ENCODE data around the gene NSA2.
"Not testable (repeated sequence)": the region's sequence is repeated elsewhere in the genome, so short reads cannot be mapped to it uniquely, and the experiment has no call there.

The NSA2 gene

DNA sequence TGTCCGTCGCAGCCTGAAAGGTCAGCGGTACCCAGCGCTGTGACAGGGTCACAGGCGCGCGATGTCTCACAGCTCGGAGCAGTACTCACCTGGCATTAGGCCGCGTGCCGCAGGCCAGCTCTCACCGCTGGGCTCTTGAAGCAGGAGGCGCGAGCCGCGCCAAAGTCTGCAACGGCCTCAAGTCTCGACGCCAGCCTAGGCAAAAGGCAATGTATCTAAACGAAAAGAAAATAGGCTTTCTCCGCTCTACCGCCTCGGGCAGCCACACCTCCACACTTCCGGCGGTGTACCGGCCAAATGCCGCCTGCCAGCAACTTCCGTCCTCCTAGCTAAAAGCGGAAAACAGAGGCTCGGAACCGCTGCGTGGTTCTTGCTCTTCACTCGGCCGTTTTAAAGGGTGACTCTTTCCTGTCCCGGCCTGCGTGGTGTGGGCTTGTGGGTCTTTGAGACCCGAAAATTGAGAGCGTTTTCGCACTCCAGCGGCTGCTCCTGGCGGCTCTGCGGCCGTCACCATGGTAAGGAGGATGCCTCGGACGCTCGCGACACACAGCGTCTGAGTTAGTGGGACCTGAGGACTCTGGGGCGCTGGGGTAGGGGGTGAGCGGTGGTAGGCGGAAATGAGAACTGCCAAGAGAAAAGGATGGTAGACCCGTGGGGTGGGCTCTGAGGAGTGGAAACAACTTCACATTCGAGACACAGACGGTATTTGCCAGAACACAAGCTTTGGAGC is at the start of gene NSA2, which contains the start of gene GFM2:
Gene NSA2, plus strand, starts transcription at position 401 of the 730 bp plus-strand sequence. Its CDS starts 112 bp downstream, at position 513.
Gene GFM2, minus strand, starts transcription at position 269 of the 730 bp plus-strand sequence. CDS start 3,375 bp downstream, outside the sequence.
- FAIRE-seq (peak; percentile 90), DNase-seq (ENCODE audit: extremely low spot score, insufficient read length, low read depth) (peak; percentile 72)

DNA sequence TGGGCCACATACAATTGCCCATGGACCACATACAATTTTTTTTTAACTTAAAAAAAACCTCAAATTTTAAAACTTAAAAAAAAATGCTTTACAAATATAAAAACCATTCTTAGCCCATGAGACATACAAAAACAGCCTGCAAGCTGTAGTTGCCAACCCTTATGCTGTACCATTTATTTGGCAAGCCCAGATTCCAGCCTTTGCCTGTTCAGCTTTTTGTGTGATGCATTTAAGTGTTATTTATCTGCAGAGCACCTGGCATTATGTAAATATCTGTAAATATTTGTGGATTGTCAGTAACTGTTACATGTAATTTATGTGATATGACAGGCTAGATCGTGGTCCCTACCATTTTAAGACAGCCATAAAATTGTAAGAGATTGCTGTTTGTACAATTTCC is 49.5 kb upstream of the NSA2 start:
- FAIRE-seq (no peak), DNase-seq (ENCODE audit: extremely low spot score, insufficient read length, low read depth) (no peak)

- FAIRE-seq (no peak), DNase-seq (ENCODE audit: extremely low spot score, insufficient read length, low read depth) (no peak)
Measured at GRCh38 chr5:74722271-74722670, 44.8 kb upstream of the NSA2 start.

- no peak for FAIRE-seq
- no peak for DNase-seq (ENCODE audit: extremely low spot score, insufficient read length, low read depth)
Measured at GRCh38 chr5:74725331-74725730, 41.7 kb upstream of the NSA2 start.

DNA sequence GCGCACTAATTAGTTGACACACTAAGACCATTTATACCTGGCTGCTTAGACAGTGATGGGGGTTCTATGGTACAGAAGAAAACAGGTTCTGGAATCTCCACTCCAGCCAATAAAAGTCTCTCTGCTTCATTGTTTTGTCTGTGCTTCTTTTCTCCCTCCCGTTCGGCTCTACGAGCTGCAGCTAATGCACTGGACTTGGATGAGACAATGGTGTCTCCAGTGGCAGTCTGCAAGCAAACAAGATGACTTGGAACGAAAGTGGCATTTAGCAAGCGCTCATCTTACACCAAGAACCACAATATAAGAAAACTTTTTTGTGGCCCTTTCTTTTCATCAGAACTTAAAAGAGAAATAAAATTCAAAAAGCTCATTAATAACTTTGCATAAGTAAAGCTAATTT is 30.3 kb upstream of the NSA2 start:
- FAIRE-seq = no peak
- no peak for DNase-seq (ENCODE audit: extremely low spot score, insufficient read length, low read depth)

GRCh38 chr5:74738406-74738805 is 28.6 kb upstream of the NSA2 start:
- no peak for DNase-seq (ENCODE audit: extremely low spot score, insufficient read length, low read depth)
- no peak for FAIRE-seq

DNA sequence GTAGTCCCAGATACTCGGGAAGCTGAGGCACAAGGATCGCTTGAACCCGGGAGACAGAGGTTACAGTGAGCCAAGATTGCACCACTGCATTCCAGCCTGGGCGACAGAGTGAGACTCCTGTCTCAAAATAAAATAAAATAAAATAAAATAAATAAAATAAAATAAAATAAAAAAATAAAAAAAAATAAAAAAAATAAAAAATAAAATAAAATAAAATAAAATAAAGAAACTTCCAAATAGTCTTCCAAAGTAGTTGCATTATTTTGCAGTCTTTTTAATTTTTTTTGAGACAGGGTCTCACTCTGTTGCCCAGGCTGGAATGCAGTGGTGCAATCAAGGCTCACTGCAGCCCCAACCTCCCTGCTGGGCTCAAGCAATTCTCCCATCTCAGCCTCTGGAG is 18.3 kb upstream of the NSA2 start:
- DNase-seq (ENCODE audit: extremely low spot score, insufficient read length, low read depth); FAIRE-seq: not testable (repeated sequence)

DNA sequence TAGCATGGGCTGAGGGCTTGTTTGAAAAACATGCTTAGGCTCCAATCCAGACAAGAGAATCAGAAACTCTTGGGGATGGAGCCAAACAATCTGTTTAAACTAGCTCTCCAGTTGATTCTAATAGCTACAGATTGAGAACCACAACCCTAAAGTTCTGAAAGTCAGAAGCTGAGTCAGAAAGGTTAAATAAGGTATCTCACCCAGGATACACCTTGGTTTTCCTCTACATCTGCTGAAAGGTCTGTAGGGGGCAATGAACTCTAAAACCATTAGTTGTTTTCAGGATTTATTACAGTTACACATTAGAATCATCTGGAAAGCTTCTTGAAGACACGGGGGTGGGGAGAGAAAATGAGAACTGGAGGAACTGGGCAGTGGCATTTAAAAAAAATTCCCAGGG is 5.8 kb upstream of the NSA2 start:
- FAIRE-seq = no peak
- no peak for DNase-seq (ENCODE audit: extremely low spot score, insufficient read length, low read depth)

- FAIRE-seq = no peak
- no peak for DNase-seq (ENCODE audit: extremely low spot score, insufficient read length, low read depth)
Measured at GRCh38 chr5:74762599-74762998, 4.5 kb upstream of the NSA2 start.

GRCh38 chr5:74763504-74763903 is 3.5 kb upstream of the NSA2 start:
- no peak for DNase-seq (ENCODE audit: extremely low spot score, insufficient read length, low read depth)
- no peak for FAIRE-seq

DNA sequence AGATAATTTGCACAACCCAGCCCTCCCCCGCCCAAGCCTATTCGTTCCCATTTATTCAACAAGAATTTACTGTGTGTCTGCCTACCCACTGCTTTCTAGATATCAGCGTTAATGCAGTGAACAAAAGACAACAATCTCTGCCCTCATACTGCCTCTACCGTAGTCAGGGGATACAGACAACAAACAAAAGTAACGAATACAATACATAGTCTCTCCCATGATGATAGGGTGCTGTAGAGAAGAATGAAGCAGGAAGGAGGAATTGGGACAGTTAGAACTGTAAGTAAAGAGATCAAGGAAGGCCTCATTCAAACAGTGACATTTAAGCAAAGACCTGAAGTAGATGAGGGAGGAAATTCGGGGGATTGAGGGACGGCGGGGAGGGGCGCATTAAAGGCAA is 1.8 kb upstream of the NSA2 start:
- no peak for DNase-seq (ENCODE audit: extremely low spot score, insufficient read length, low read depth)
- no peak for FAIRE-seq

GRCh38 chr5:74765929-74766328 is 1.1 kb upstream of the NSA2 start:
- no peak for DNase-seq (ENCODE audit: extremely low spot score, insufficient read length, low read depth)

GRCh38 chr5:74766418-74766848 is 616 bp upstream of the NSA2 start:
- FAIRE-seq (no peak), DNase-seq (ENCODE audit: extremely low spot score, insufficient read length, low read depth) (no peak)

More at GRCh38 chr5:74765929-74766328, 1.1 kb upstream of the NSA2 start:
- no peak for FAIRE-seq

GRCh38 chr5:74767579-74767913 is 497 bp downstream of the NSA2 start:
- FAIRE-seq (no peak), DNase-seq (ENCODE audit: extremely low spot score, insufficient read length, low read depth) (no peak)

DNA sequence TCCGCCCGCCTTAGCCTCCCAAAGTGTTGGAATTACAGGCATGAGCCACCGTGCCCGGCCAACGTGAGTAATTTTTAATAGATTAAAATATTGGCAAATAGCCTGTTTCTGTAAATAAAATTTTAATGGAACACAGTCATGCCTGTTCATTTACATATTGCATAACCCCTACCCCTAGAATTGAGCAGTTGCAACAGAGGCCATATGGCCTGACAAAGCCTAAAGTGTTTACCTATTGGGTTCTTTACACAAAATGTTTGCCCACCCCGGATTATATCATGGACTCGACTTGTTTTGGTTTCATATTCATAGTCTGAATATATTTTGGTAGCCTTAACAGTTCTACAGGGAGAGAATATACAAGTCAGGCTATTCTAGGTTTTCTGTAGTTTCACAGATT is 5.3 kb downstream of the NSA2 start:
- no peak for DNase-seq (ENCODE audit: extremely low spot score, insufficient read length, low read depth)
- FAIRE-seq = no peak

GRCh38 chr5:74778609-74779008 is 11.6 kb downstream of the NSA2 start:
- no peak for FAIRE-seq
- no peak for DNase-seq (ENCODE audit: extremely low spot score, insufficient read length, low read depth)

- DNase-seq (ENCODE audit: extremely low spot score, insufficient read length, low read depth) = no peak
- no peak for FAIRE-seq
Measured at GRCh38 chr5:74786851-74787250, 19.8 kb downstream of the NSA2 start.

GRCh38 chr5:74787424-74787823 is 20.4 kb downstream of the NSA2 start:
- FAIRE-seq (no peak), DNase-seq (ENCODE audit: extremely low spot score, insufficient read length, low read depth) (no peak)

- FAIRE-seq = not testable (repeated sequence)
Measured at GRCh38 chr5:74791669-74792068, 24.6 kb downstream of the NSA2 start.

DNA sequence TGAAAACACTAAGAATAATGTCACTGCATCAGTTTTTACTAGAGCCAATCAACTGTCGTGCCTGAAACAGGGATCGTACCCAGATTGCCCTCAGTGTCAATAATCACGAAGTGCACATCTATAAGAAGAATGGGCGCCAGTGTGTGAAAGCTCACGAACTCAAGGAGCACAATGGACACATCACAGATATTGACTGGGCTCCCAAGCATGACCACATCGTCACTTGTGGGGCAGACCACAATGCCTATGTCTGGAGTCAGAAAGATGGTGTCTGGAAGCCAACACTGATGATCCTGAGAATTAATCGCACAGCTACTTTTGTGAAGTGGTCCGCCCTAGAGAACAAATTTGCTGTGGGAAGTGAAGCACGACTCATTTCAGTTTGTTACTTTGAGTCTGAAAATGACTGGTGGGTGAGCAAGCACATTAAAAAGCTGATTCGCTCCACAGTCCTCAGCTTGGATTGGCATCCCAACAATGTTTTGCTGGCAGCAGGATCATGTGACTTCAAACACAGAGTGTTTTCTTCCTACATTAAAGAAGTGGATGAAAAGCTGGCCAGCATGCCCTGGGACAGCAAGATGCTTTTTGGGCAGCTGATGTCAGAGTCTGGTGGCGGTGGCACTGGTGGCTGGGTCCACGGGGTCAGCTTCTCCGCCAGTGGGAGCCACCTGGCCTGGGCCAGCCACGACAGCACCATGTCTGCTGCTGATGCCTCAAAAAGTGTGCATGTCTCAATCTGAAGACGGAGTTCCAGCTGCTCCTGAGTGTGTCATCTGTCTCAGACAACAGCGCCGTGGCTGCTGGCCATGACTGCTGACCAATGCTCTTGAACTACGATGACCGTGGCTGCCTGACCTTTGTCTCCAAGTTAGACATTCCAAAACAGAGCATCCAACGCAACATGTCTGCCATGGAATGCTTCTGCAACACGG is 32.2 kb downstream of the NSA2 start:
- FAIRE-seq = no peak
- no peak for DNase-seq (ENCODE audit: extremely low spot score, insufficient read length, low read depth)

More at GRCh38 chr5:74791669-74792068, 24.6 kb downstream of the NSA2 start:
- not testable (repeated sequence) for DNase-seq (ENCODE audit: extremely low spot score, insufficient read length, low read depth)

- no peak for FAIRE-seq
- DNase-seq (ENCODE audit: extremely low spot score, insufficient read length, low read depth) = no peak
Measured at GRCh38 chr5:74801197-74801596, 34.1 kb downstream of the NSA2 start.

Measured in GM18507 (cell line).